ENCODE data around the gene KIF16B.
"Not testable (repeated sequence)": the region's sequence is repeated elsewhere in the genome, so short reads cannot be mapped to it uniquely, and the experiment has no call there.

Gene KIF16B

DNA sequence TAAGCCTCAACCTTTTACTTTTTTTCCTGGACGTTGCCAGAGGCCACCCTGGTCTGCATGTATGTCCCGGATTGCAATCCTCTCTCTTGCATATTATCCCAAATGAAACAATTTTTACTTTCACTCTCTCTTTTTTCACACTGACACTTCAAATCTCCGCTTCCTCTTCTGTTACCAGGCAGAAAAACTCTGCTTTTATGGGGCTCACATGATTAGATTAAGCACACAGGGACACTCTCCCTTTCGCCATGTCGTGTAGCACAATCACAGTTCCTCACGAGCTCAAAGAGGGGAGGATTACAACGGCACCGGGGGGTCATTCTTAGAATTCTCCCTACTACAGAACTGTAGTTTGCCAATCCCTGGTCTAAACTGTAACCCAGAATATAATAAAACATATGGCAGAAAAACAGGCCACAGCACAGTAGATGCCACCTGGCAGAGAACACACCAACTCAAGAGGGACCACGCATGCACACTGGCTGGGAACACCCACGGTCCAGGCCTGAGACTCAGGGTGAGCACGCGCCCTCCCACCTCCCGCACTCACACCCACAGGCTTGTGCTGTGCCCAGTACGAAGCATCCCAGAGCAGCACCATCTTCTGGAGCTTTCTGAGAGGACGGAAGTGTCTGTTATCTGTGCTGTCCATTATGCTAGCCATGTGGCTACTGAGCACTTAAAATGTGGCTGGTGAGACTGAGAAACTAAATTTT lies 288.7 kb downstream of the KIF16B start:
- no peak for DNase-seq

DNA sequence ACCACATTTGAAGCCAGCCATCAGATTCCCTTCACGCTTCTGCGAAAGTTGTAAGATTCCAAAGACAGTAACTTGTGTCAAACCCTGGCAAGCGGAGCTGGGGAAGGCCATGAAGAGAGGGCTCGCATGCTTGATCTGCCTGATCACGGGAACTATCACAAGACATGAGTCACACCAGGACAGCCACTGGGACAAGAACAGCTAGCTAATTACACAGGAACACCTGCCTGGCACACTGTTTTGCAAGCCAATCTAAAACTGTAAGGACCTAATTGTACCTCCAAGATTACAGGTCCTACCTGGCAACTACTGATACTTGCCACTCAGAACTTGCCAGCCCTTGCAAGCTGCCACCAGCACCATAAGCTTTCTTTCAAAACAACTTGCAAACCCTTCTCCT lies 289.3 kb downstream of the KIF16B start:
- no peak for DNase-seq

DNA sequence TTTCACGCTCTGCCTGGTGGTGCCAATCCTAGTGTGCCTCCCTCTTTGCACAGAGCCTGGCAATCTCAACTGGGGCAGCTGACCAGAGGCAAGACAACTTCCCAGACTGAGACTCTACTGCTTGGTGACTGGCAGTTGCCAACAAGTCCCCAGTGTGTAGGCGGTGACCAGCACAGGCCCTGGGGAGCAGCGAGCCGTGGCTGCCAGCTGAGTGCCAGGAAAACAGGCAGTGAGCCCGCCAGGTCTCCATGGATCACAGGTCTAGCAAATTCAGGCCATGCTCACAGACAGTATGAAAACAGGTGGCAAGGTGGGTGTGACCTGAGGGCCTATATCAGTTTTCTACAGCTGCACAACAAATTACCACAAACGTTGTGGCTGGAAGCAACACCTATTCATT lies 289.9 kb downstream of the KIF16B start:
- DNase-seq, result no peak

GRCh38 chr20:16280219-16280618 lies 293.0 kb downstream of the KIF16B start:
- no peak for DNase-seq

GRCh38 chr20:16279320-16279719 lies 293.9 kb downstream of the KIF16B start:
- peak; percentile 27 for DNase-seq

DNA sequence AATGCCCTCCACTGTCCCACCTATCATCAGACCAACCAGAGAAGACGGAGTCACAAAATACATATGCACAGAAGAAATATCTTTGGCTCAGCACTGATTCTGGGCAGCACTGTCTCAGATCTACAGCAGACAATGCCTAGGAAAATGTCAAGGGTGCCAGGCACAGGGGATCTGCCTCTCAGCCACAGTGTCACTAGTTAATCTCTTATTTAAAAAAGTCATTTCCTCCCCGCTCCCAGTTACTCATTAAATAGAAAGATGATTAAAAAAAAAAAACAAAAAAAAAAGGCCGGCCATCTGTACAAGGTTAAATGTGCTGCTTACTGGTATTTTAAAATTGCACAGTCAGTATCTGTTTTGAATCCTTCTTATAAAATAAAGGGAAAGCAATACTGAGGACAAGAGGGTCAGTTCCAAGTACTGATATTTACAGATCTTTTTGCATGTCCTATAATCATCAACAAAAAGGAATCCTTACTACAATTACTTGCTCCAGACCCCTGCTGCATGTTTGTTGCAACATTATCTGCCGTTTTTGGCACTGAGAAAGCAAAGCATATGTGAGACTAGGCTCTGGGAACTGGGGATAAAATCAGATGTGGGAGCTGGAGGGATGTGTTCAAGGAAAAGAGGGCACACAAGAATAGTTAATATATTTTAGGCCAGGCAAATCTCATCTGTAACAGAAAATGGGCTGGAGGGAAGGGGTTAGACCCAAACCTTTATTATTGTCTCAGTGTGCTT lies 299.3 kb downstream of the KIF16B start:
- DNase-seq, result peak; percentile 48

- no peak for DNase-seq
Measured at GRCh38 chr20:16272780-16273360, 300.4 kb downstream of the KIF16B start.

DNA sequence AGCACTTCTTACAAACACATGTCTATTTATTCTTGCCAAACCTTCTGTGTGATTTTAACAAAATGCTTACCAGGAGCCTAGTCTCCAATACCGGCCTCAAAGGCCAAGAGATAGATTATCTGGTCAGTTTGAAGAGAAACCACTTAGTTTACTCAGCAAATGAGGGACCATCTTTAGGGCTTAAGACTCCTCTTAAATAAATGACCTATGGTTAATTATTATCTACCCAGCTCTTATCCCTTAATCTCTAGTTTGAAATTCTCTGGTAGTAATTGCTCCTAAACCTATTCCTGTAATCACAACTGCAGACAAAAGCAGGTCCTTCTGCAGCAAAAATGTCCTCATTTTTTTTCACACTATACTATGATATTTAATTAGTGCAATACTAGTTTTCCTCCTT lies 301.8 kb downstream of the KIF16B start:
- peak; percentile 90 for DNase-seq

GRCh38 chr20:16270989-16271388 lies 302.3 kb downstream of the KIF16B start:
- DNase-seq, result no peak

GRCh38 chr20:16270314-16270931 lies 302.8 kb downstream of the KIF16B start:
- no peak for DNase-seq

DNA sequence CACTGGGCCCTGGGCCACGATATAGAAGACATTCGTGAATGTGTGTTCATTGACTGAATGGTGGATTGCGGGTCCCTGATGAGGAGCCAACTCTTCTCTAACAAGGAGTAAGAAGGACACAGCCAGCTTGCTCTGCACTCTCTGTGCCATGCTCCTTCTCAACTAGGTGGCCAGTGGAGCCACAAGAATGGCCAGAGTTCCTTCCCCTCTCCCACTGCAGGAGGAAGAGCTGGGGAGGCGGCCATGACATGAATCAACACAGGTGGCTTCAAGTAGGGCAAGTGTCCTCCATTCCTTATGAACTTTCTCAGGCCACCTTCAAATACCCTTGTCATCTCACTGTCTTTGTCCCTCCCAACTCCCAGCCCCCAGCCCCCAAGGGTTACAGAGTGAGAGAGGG lies 305.7 kb downstream of the KIF16B start:
- DNase-seq, result no peak

DNA sequence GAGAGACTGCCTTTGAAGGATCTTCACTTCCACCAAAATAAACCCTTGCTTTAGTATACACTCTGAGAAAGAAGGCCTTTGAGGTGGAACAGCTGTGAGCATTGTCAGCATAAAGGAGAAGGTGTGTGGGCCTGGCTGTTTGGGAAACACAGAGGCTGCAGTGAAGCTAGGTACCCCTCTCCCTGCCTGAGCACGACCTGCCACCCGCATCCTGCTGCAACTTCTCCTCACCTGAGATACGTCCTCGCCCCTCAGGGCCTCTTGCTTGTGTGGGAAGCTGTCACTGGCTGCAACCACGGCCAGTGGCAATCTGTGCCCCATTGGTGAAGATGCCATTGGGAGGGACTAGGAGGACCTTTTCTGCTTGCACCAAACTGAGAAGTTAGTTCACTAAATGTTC lies 307.9 kb downstream of the KIF16B start:
- no peak for DNase-seq

DNA sequence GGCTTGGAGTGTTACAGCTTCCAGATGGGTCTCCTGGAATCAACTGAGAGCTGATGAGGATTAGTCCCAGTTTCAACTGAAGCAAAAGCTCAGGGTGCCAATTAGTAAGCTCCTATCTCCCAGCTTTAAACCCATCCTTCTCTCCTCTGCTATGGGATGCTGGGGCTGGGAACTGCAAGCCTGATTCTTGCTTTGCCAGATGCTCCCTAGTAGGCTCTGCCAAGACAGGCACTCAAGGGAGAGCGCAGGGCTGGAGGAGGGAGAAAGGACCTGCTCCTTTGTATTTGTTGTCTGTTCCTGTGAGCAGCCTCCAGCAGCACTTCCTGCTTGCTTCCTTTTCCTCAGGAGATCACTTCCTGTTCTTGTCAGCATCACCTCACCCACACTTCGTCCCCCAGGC lies 309.7 kb downstream of the KIF16B start:
- DNase-seq, result peak; percentile 61

GRCh38 chr20:16262594-16262993 lies 310.7 kb downstream of the KIF16B start:
- no peak for DNase-seq

- no peak for DNase-seq
Measured at GRCh38 chr20:16261733-16262273, 311.4 kb downstream of the KIF16B start.

- no peak for DNase-seq
Measured at GRCh38 chr20:16260911-16261310, 312.3 kb downstream of the KIF16B start.

DNA sequence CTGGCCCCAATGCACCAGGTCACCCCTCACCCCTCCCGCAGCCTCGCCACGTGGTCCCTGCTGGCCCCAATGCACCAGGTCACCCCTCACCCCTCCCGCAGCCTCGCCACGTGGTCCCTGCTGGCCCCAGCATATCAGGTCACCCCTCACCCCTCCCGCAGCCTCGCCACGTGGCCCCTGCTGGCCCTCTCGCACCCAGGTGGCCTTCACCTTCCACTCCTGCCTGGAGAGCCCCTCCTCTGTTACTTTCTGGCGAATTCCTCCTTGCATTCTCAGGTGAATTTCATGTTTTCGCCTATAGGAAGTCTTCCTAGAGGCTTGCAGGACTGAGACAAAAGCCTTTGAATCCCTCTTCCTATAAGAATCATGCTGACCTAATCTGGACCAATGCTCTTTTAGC lies 313.1 kb downstream of the KIF16B start:
- not testable (repeated sequence) for DNase-seq

DNA sequence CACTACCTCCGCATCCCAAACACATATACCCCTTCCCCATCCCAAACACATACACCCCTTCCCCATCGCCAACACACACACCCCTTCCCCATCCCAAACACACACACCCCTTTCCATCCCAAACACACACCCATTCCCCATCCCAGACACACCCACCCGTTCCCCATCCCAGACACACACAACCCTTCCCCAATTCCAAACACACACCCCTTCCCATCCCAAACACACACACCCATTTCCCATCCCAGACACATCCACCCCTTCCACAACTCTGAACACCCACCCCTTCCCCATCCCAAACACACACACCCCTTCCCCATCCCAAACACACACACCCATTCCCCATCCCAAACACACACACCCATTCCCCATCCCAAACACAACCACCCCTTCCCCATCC lies 314.5 kb downstream of the KIF16B start:
- DNase-seq, result no peak

DNA sequence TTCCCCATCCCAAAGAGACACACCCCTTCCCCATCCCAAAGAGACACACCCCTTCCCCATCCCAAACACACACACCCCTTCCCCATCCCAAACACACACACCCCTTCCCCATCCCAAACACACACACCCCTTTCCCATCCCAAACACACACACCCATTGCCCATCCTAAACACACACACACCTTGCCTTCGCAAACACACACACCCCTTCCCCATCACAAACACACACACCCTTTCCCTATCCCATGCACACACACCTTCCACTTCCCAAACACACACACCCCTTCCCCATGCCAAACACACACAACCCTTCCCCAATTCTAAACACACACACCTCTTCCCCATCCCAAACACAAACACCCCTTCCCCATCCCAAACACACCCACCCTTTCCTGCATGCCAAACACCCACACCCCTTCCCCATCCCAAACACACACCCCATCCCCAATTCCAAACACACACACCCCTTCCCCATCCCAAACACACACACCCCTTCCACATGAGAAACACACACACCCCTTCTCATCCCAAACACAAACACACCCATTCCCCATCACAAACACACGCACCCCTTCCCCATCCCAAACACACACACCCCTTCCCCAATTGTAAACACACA lies 315.3 kb downstream of the KIF16B start:
- no peak for DNase-seq

DNA sequence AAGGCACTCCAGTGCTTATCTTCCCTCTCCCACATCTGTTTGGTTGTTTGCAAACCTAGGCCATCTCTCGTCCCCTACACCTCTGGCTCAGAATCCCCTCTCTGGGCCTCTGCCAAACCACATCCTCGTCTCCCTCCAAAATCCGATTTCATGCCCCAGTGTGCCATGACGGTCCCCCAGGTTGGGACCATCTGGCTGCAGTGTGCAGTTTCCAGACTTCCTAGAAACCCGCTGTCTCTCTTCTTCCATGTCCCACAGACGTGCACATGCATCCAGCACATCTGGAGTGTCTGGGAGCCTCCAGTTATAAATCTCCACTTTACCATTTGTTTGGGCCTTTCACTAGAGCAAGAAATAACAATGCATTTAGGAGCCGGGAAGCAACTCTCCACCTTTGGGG lies 316.2 kb downstream of the KIF16B start:
- DNase-seq, result no peak

- no peak for DNase-seq
Measured at GRCh38 chr20:16246870-16247269, 326.4 kb downstream of the KIF16B start.

DNA sequence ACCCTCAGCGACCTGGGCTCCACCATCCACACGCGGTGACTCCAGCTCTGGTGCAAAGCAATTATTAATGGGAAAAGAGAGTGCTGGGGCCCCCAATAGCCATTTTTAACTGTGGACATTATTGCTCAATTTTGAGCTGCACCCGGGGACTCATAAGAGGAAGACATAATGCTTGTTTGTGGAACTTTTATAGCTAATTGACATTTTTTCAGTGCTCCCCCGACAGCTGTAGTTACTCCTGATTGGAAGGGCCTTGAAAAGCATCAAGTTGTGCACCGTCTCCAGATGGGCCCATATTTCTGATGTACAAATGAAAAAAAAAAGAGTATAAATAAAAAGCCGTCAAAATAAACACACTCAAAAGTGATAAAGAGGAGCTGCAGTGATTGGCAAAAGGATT lies 327.0 kb downstream of the KIF16B start:
- DNase-seq, result no peak

- no peak for DNase-seq
Measured at GRCh38 chr20:16245879-16246278, 327.4 kb downstream of the KIF16B start.
